Naive thymus-derived CD8-positive, alpha-beta T cell (primary cell): ENCODE measurements around the gene YLPM1. TPM values are rescaled to one million over a fixed set of nuclear protein-coding genes. Genes with fewer than 3 reads are reported as not detected.
A peak's percentile ranks its signal among the peaks of the same experiment; 100 is the strongest.

Experiments used
- ATAC-seq, 2 donors: fragments of 150-1000 bp; cut with Tn5 transposase in 1 of 2; sonication (Bioruptor Pico), chemical (Tn5 transposase) in 1 of 2; 1 replicate in 1 of 2; 2 replicates in 1 of 2; pipeline ENCODE4 v1.10.0; 2021; ENCODE audit warnings: mild to moderate bottlenecking in 2 of 2, moderate library complexity in 2 of 2
- POLR2A ChIA-PET: fragments of 350-600 bp; sonication (Branson Sonifier 250); formaldehyde crosslinking; loops from one replicate; lab custom pipeline; 2021; ENCODE audit warnings: antibody characterized with exemption; lab: Charles Lee
- DNase-seq, 10 donors: peaks; one replicate each; pipeline versions ENCODE4 v3.0.0 to v3.0.0-alpha.2; 2020 to 2022
- H3K27ac Mint-ChIP-seq, 10 donors: one replicate each; pipeline ENCODE4 v1.8.0; 2020 to 2022; ENCODE audit warnings: mild to moderate bottlenecking in 10 of 10, mixed read lengths in 10 of 10, moderate library complexity in 4 of 10, inconsistent platforms in 1 of 10
- H3K27me3 Mint-ChIP-seq, 5 donors: one replicate each; pipeline ENCODE4 v1.8.0; 2021 to 2022; ENCODE audit warnings: mixed read lengths in 5 of 5
- H3K36me3 Mint-ChIP-seq, 3 donors: one replicate each; pipeline ENCODE4 v1.8.0; 2020 to 2022; ENCODE audit warnings: mixed read lengths in 3 of 3, mild to moderate bottlenecking in 2 of 3, inconsistent platforms in 1 of 3
- H3K4me1 Mint-ChIP-seq, 4 donors: one replicate each; pipeline ENCODE4 v1.8.0; 2021 to 2022; ENCODE audit warnings: mixed read lengths in 4 of 4
- H3K4me3 Mint-ChIP-seq, 10 donors: one replicate each; pipeline ENCODE4 v1.8.0; 2020 to 2022; ENCODE audit warnings: mild to moderate bottlenecking in 10 of 10, mixed read lengths in 10 of 10, moderate library complexity in 6 of 10, inconsistent platforms in 1 of 10
- H3K9me3 Mint-ChIP-seq, 9 donors: one replicate each; pipeline ENCODE4 v1.8.0; 2020 to 2022; ENCODE audit warnings: mixed read lengths in 9 of 9, mild to moderate bottlenecking in 3 of 9, inconsistent platforms in 1 of 9, moderate library complexity in 1 of 9
- polyA plus RNA-seq, 3 donors: library from polyadenylated mRNA; unstranded; fragments of 300-500 nt; fragmentation: Illumina TruSeq; gene quantifications; one replicate each; pipeline ENCODE4 v1.2.3, GENCODE V29; 2021
- total RNA-seq, 8 experiments: library from RNA in 2 of 8; stranded (reverse) in 2 of 8; gene quantifications; one replicate each; pipeline ENCODE4 v1.2.3 and lab custom pipeline; 2021 to 2026

YLPM1 gene, protein sequence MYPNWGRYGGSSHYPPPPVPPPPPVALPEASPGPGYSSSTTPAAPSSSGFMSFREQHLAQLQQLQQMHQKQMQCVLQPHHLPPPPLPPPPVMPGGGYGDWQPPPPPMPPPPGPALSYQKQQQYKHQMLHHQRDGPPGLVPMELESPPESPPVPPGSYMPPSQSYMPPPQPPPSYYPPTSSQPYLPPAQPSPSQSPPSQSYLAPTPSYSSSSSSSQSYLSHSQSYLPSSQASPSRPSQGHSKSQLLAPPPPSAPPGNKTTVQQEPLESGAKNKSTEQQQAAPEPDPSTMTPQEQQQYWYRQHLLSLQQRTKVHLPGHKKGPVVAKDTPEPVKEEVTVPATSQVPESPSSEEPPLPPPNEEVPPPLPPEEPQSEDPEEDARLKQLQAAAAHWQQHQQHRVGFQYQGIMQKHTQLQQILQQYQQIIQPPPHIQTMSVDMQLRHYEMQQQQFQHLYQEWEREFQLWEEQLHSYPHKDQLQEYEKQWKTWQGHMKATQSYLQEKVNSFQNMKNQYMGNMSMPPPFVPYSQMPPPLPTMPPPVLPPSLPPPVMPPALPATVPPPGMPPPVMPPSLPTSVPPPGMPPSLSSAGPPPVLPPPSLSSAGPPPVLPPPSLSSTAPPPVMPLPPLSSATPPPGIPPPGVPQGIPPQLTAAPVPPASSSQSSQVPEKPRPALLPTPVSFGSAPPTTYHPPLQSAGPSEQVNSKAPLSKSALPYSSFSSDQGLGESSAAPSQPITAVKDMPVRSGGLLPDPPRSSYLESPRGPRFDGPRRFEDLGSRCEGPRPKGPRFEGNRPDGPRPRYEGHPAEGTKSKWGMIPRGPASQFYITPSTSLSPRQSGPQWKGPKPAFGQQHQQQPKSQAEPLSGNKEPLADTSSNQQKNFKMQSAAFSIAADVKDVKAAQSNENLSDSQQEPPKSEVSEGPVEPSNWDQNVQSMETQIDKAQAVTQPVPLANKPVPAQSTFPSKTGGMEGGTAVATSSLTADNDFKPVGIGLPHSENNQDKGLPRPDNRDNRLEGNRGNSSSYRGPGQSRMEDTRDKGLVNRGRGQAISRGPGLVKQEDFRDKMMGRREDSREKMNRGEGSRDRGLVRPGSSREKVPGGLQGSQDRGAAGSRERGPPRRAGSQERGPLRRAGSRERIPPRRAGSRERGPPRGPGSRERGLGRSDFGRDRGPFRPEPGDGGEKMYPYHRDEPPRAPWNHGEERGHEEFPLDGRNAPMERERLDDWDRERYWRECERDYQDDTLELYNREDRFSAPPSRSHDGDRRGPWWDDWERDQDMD (N-terminal part only)
- total RNA-seq, result 100 to 1,000 TPM; 103 to 113 TPM
- 10 to 100 TPM in 2 of 3 donors, 1 to 10 TPM in 1; 6.5 to 23.0 (median 14.0) TPM for polyA plus RNA-seq
- total RNA-seq (lab: John Stamatoyannopoulos, UW), result 62.3 to 180 (median 111) reads per million in 6 experiments

DNA sequence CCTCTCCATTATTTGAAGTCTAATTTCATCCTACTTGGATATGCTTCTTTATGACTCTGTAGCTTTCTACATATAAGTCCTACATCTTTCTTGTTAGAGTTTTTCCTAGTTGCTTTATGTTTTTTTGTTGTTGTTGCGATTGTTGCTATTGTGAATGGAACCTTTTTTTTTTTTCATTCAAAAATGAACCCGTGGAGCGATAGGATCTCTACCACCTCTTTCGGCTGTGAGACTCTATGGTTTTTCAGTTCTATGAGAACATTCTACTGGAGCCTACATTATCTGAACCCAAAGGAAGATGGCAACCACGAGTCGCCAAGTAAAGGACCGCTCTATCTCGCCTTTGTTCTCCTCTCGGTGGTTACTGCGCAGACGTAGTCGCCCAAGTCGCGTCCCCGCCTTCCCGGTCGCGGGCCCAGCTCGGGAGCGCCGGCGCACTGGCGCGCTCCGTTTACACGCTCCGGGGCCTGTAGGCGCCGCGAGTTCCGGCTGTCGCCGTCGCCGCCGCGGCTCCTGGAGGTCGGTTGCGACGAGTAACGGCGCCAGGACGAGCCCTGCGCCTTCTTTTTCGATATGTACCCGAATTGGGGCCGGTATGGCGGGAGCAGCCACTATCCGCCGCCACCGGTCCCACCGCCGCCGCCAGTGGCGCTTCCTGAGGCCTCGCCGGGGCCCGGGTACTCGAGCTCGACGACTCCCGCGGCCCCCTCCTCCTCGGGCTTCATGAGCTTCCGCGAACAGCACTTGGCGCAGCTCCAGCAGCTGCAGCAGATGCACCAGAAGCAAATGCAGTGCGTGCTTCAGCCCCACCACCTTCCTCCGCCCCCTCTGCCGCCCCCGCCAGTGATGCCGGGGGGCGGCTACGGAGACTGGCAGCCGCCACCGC is at the start of gene YLPM1:
TSS of gene YLPM1 (plus strand) at position 400 of the 886 bp plus-strand sequence. CDS start at position 574, 174 bp downstream.
- Mint-ChIP-seq H3K27ac (peak within 1 kb of the TSS; percentile 89 to 98 (median 96)), H3K36me3 (peaks cover 0 to 15% (median 10%) of the 10 kb centered on the region in 3 donors), H3K4me3 (peak within 1 kb of the TSS; percentile 83 to 98 (median 90)), H3K4me1 (peaks cover 25 to 52% (median 49%) of the 10 kb centered on the region in 4 donors), H3K27me3 (no peaks in the 10 kb centered on the region), H3K9me3 (no peaks in the 10 kb centered on the region)
- POLR2A ChIA-PET, result interaction anchor here (0.6 to 2.5 kb wide), 32 partner anchors 8 to 1736 kb away, joined by 3 to 16 read pairs (median 4); partner anchors contain the start of genes LTBP2, NPC2, RBM25 and ZFYVE1
- DNase-seq, result peak; percentile 83 to 97 (median 94)
- peak; percentile 86 to 89 for ATAC-seq

DNA sequence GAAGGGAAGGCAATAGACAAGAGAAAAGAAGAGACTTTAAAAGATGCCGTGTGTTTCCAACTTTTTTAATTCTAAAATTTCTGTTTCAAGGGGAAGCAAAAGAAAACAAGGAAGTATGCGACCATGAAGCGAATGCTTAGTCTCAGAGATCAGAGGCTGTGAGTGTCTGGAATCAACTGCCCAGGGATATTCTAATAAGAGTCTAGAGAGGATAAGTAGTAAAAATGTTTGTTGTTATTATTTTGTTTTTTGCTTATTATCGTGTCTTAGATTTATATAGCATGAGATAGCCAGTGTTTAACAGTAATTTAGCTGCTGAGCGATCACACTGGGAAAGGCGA is 49.8 kb upstream of the YLPM1 start:
- DNase-seq (no peak), ATAC-seq (peak; percentile 5 to 7)
- H3K4me1 Mint-ChIP-seq, result peaks cover 21 to 69% (median 61%) of the 10 kb centered on the region in 4 donors
- H3K27me3 Mint-ChIP-seq, result no peaks in the 10 kb centered on the region
- H3K9me3 Mint-ChIP-seq, result no peaks in the 10 kb centered on the region
- H3K36me3 Mint-ChIP-seq, result peaks cover 5 to 39% (median 10%) of the 10 kb centered on the region in 3 donors
- peak overlapping the region; percentile 95 to 99 (median 98) for H3K27ac Mint-ChIP-seq
- POLR2A ChIA-PET, result interaction anchor here (0.9 to 1.4 kb wide), 4 partner anchors 8 to 105 kb away, joined by 3 to 5 read pairs (median 4); no protein-coding TSS in a partner anchor
- H3K4me3 Mint-ChIP-seq, result peak overlapping the region; percentile 90 to 98 (median 96)

DNA sequence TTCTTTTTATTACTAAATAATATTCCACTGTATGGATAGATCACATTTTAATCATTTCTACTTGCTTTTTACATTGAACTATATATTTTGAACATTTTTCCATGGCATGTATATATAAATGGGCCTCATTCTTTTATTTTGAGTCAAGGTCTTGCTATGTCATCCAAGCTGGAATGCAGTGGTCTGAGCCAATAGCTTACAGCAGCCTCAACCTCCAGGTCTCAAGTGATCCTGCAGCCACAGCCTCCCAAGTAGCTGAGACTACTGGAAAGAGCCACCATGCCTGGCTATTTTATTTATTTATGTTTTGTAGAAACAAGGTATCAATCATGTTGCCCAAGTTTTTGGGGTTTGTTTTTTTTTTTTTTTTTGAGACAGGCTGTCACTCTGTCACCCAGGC is 42.6 kb upstream of the YLPM1 start:
- no peak for ATAC-seq

DNA sequence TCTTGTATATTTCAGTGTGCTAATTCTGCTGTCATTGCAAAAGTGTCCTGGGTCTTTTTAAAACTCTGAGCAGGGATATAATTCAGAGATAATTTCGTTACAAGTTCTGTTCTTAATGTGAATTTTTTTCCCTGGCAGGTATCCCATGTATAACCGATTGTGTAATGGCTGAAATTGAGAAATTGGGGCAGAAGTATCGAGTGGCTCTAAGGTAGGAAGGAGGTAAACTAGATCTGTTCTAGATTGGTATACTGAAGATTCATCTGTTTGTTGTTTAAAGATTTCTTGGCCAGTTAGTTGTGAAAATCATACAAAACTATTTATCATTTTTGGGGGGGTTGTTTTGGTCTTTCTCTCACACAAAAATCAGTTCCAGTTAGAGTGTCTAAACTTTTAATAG is 40.0 kb upstream of the YLPM1 start:
- Mint-ChIP-seq H3K27me3 (no peaks in the 10 kb centered on the region), H3K4me1 (peaks cover 0 to 2% (median under 1%) of the 10 kb centered on the region in 4 donors), H3K4me3 (no peak overlapping the region), H3K36me3 (peaks cover 4 to 65% (median 13%) of the 10 kb centered on the region in 3 donors), H3K9me3 (no peaks in the 10 kb centered on the region), H3K27ac (no peak overlapping the region)
- DNase-seq, result no peak
- POLR2A ChIA-PET, result interaction anchor here (0.6 kb wide), 1 partner anchor 744 kb away, joined by 3 read pairs; no protein-coding TSS in a partner anchor
- no peak for ATAC-seq

More for the DNA sequence above, 42.6 kb upstream of the YLPM1 start:
- Mint-ChIP-seq H3K27me3 (no peaks in the 10 kb centered on the region), H3K36me3 (peaks cover 9 to 76% (median 20%) of the 10 kb centered on the region in 3 donors), H3K27ac (no peak overlapping the region), H3K9me3 (no peaks in the 10 kb centered on the region), H3K4me3 (no peak overlapping the region), H3K4me1 (peaks cover 2 to 17% (median 5%) of the 10 kb centered on the region in 4 donors)
- no peak for DNase-seq
- POLR2A ChIA-PET, result interaction anchor here (0.7 kb wide), 1 partner anchor 12 kb away, joined by 5 read pairs; no protein-coding TSS in a partner anchor

DNA sequence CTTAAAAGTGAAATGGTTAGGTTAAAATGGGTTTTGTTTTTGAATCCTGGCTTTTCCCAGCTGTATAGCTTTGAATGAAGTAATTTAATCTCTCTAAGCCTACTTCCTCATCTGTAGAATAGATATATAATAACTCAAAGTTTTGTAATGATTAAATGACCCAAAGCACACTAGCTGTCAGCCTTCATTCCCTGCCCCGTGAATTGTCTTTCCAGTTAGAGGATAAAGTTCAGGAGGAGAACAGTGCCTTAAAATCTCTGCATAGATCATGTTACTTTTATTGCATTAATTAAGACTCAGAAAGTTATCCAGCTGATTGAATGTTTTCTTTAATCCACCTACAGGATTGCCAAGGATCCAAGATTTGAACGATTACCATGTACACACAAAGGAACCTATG is 30.7 kb upstream of the YLPM1 start:
- POLR2A ChIA-PET, result interaction anchor here (0.6 kb wide), 1 partner anchor 12 kb away, joined by 5 read pairs; no protein-coding TSS in a partner anchor
- Mint-ChIP-seq H3K27me3 (no peaks in the 10 kb centered on the region), H3K9me3 (no peaks in the 10 kb centered on the region), H3K27ac (peak overlapping the region in 1 of 10 donors; percentile 16), H3K4me3 (no peak overlapping the region), H3K4me1 (peaks cover 0 to 5% (median 2%) of the 10 kb centered on the region in 4 donors), H3K36me3 (peaks cover 7 to 74% (median 12%) of the 10 kb centered on the region in 3 donors)
- ATAC-seq, result no peak
- DNase-seq, result no peak

DNA sequence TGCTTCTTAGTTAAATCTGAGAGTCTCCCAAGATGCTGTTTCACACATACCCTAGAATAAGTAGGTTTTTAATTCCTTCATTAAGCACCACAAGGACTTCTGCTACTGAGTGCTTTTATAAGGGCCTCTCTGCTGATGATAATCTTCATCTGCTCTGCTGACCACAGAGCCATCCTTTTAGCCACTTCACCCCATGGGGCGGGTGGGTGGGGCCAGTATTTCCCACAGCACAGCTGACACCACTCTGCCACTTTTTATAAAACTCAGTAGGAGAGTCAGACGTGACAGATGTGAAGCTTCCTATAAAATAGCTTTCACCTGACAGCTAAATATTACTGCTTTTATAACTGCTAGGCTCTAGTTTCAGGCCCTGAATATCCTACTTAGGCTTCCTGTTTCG is 29.9 kb upstream of the YLPM1 start:
- no peak overlapping the region for H3K27ac Mint-ChIP-seq
- no peak overlapping the region for H3K4me3 Mint-ChIP-seq
- peaks cover 0 to 5% (median 2%) of the 10 kb centered on the region in 4 donors for H3K4me1 Mint-ChIP-seq
- peaks cover 7 to 79% (median 12%) of the 10 kb centered on the region in 3 donors for H3K36me3 Mint-ChIP-seq
- H3K27me3 Mint-ChIP-seq, result no peaks in the 10 kb centered on the region
- DNase-seq, result no peak
- POLR2A ChIA-PET, result no interaction called here
- no peak for ATAC-seq
- H3K9me3 Mint-ChIP-seq, result no peaks in the 10 kb centered on the region

DNA sequence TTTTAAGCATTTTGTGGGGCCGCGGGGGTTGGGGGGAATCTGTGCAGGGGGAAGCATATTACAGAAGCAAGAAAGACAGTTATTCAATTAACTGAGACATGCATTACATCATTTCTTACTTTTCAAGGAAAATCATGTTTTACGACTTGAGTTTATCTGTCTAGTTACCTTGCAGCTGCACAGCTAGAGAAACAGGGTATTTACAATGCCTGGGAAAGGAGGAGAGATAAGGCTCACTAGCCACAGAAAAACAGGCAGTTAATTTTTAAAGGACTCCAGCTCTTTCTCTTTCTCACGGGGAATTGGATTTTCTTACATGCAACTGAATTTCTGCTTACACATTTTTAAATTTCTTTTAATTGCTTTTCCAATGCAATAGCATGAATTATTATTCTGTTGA is 28.0 kb upstream of the YLPM1 start:
- ATAC-seq (no peak), DNase-seq (no peak)
- Mint-ChIP-seq H3K27ac (no peak overlapping the region), H3K4me3 (no peak overlapping the region), H3K9me3 (no peaks in the 10 kb centered on the region), H3K27me3 (no peaks in the 10 kb centered on the region), H3K36me3 (peaks cover 12 to 85% (median 16%) of the 10 kb centered on the region in 3 donors), H3K4me1 (no peaks in the 10 kb centered on the region)
- POLR2A ChIA-PET, result no interaction called here

DNA sequence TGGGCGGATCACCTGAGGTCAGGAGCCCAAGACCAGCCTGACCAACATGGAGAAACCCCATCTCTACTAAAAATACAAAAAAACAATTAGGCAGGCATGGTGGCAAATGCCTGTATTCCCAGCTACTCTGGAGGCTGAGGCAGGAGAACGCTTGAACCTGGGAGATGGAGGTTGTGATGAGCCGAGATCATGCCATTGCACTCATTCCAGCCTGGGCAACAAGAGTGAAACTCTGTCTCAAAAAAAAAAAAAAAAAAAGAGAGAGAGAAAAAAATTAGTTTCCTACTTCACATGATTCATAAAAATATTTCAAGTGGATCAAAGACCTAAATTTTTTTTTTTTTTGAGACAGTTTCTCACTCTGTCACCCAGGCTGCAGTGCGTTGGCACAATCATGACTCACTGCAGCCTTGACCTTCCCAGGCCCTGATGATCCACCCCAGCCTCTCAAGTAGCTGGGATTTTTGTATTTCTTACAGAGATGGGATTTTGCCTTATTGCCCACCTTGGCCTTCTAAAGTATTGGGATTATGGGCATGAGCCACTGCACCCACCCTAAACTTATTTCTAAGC is 25.3 kb upstream of the YLPM1 start:
- H3K36me3 Mint-ChIP-seq, result peaks cover 12 to 66% (median 16%) of the 10 kb centered on the region in 3 donors
- H3K4me3 Mint-ChIP-seq, result no peak overlapping the region
- DNase-seq, result no peak
- H3K9me3 Mint-ChIP-seq, result no peaks in the 10 kb centered on the region
- peak overlapping the region in 1 of 10 donors; percentile 40 for H3K27ac Mint-ChIP-seq
- POLR2A ChIA-PET, result interaction anchor here (0.6 kb wide), 1 partner anchor 16 kb away, joined by 4 read pairs; no protein-coding TSS in a partner anchor
- ATAC-seq, result no peak
- no peaks in the 10 kb centered on the region for H3K27me3 Mint-ChIP-seq
- no peaks in the 10 kb centered on the region for H3K4me1 Mint-ChIP-seq

DNA sequence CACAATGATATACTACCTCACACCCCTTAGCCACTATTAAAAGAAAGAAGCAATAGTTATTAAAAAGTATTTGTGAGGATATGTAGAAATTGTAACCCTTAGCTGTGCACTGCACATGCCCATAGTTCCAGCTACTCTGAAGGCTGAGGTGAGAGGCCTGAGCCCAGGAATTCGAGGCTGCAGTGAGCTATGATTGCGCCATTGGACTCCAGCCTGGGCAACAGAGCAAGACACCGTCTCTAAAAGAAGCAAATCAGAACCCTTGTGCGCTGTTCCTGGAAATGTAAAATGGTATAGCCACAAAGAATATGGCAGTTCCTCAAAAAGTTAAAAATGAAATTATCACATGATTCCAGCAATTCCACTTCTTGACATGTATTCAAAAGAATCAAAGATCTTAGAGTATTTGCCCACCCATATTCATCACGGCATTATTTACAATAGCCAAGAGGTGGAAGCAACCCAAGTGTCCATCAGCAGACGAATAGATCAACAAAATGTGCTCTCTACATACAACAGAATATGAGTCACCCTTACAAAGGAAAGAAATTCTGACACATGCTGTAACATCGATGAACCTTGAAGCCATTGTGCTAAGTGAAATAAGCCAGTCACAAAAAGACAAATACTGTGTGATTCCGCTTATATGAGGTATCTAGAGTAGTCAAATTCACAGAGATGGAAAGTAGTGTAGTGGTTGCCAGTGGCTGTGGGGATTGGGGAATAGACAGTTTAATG is 23.7 kb upstream of the YLPM1 start:
- Mint-ChIP-seq H3K27me3 (no peaks in the 10 kb centered on the region), H3K27ac (peak overlapping the region in 1 of 10 donors; percentile 19), H3K9me3 (no peaks in the 10 kb centered on the region), H3K4me1 (no peaks in the 10 kb centered on the region), H3K4me3 (no peak overlapping the region), H3K36me3 (peaks cover 7 to 51% (median 16%) of the 10 kb centered on the region in 3 donors)
- no peak for DNase-seq
- POLR2A ChIA-PET, result no interaction called here
- no peak for ATAC-seq

DNA sequence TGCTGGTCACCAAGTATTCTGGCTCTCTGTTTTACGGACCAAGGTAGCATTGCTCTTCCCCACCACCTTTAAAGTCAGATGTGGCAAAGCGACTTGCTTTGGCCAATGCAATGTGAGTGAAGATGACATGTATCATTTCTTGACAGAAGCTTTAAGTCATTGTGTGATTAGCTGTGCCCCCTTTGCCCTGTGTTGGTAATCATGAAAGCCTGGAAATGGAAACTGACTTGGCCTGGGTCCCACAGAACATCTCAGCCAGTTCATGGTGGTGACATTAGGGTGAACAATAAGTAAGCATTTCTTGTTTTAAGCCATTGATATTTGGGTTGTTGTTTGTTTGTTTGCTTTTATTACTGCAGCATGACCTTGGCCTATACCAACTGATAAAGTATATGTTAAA is 15.9 kb upstream of the YLPM1 start:
- peaks cover 0 to 5% (median 0%) of the 10 kb centered on the region in 3 donors for H3K36me3 Mint-ChIP-seq
- no peaks in the 10 kb centered on the region for H3K27me3 Mint-ChIP-seq
- no peak overlapping the region for H3K4me3 Mint-ChIP-seq
- POLR2A ChIA-PET, result no interaction called here
- ATAC-seq (no peak), DNase-seq (no peak)
- H3K9me3 Mint-ChIP-seq, result peaks cover 0 to 10% (median 4%) of the 10 kb centered on the region in 9 donors
- H3K4me1 Mint-ChIP-seq, result no peaks in the 10 kb centered on the region
- H3K27ac Mint-ChIP-seq, result peak overlapping the region in 1 of 10 donors; percentile 20
